ENCODE results near the gene NEURL3.
"Not testable (repeated sequence)": the region's sequence is repeated elsewhere in the genome, so short reads cannot be mapped to it uniquely, and the experiment has no call there.

The NEURL3 gene

GRCh38 chr2:96484091-96484490 is 21.1 kb downstream of the NEURL3 start:
- no peak for DNase-seq (ENCODE audit: low read depth)

GRCh38 chr2:96477458-96477857 is 27.7 kb downstream of the NEURL3 start:
- no peak for DNase-seq (ENCODE audit: low read depth)

GRCh38 chr2:96471772-96472171 is 33.4 kb downstream of the NEURL3 start:
- DNase-seq (ENCODE audit: low read depth), result no peak

- DNase-seq (ENCODE audit: low read depth), result no peak
Observed at GRCh38 chr2:96470636-96471035, 34.5 kb downstream of the NEURL3 start.

- no peak for DNase-seq (ENCODE audit: low read depth)
Observed at GRCh38 chr2:96470109-96470508, 35.0 kb downstream of the NEURL3 start.

- DNase-seq (ENCODE audit: low read depth), result no peak
Observed at GRCh38 chr2:96468904-96469303, 36.3 kb downstream of the NEURL3 start.

- no peak for DNase-seq (ENCODE audit: low read depth)
Observed at GRCh38 chr2:96464651-96465050, 40.5 kb downstream of the NEURL3 start.

GRCh38 chr2:96464061-96464460 is 41.1 kb downstream of the NEURL3 start:
- DNase-seq (ENCODE audit: low read depth), result no peak

- no peak for DNase-seq (ENCODE audit: low read depth)
Observed at GRCh38 chr2:96463119-96463518, 42.0 kb downstream of the NEURL3 start.

GRCh38 chr2:96461616-96462015 is 43.5 kb downstream of the NEURL3 start:
- DNase-seq (ENCODE audit: low read depth), result not testable (repeated sequence)

GRCh38 chr2:96452053-96452452 is 53.1 kb downstream of the NEURL3 start:
- no peak for DNase-seq (ENCODE audit: low read depth)

GRCh38 chr2:96449637-96450036 is 55.5 kb downstream of the NEURL3 start:
- DNase-seq (ENCODE audit: low read depth), result no peak

GRCh38 chr2:96449174-96449573 is 56.0 kb downstream of the NEURL3 start:
- DNase-seq (ENCODE audit: low read depth), result no peak

GRCh38 chr2:96447726-96448125 is 57.4 kb downstream of the NEURL3 start:
- DNase-seq (ENCODE audit: low read depth), result no peak

Data from HS-27A (cell line).